Stimulated activated CD8-positive, alpha-beta memory T cell treated with anti-CD3 and anti-CD28 coated beads, Interleukin-12 subunit alpha, Interleukin-12 subunit beta, amount 100 ng/mL, for 4 hours (primary cell): ENCODE data around the gene CACNA1B.
"Not testable (repeated sequence)": the region's sequence is repeated elsewhere in the genome, so short reads cannot be mapped to it uniquely, and the experiment has no call there.

Experiments
- DNase-seq: peaks from one replicate; pipeline ENCODE4 v3.0.0-alpha.2; 2020; ENCODE audit warnings: low read depth

CACNA1B gene

GRCh38 chr9:137877506-137878122 lies at the start of gene CACNA1B:
Gene CACNA1B (plus strand): TSS chr9:137877782. CDS start chr9:137877934, 152 bp downstream.
- DNase-seq: not testable (repeated sequence)

- no peak for DNase-seq
Measured at GRCh38 chr9:137827908-137828526, 49.6 kb upstream of the CACNA1B start.

- DNase-seq: no peak
Measured at GRCh38 chr9:137828527-137829259, 48.9 kb upstream of the CACNA1B start.

- no peak for DNase-seq
Measured at GRCh38 chr9:137829260-137829996, 48.2 kb upstream of the CACNA1B start.

- DNase-seq: no peak
Measured at GRCh38 chr9:137832191-137832700, 45.3 kb upstream of the CACNA1B start.

- DNase-seq: no peak
Measured at GRCh38 chr9:137832830-137833590, 44.6 kb upstream of the CACNA1B start.

- no peak for DNase-seq
Measured at GRCh38 chr9:137833721-137834613, 43.6 kb upstream of the CACNA1B start.

- DNase-seq: no peak
Measured at GRCh38 chr9:137834846-137835546, 42.6 kb upstream of the CACNA1B start.

- DNase-seq: no peak
Measured at GRCh38 chr9:137836151-137836830, 41.3 kb upstream of the CACNA1B start.

GRCh38 chr9:137836831-137837241 lies 40.7 kb upstream of the CACNA1B start:
- no peak for DNase-seq

GRCh38 chr9:137837345-137838278 lies 40.0 kb upstream of the CACNA1B start:
- no peak for DNase-seq

GRCh38 chr9:137838576-137838975 lies 39.0 kb upstream of the CACNA1B start:
- no peak for DNase-seq

GRCh38 chr9:137843355-137843754 lies 34.2 kb upstream of the CACNA1B start:
- no peak for DNase-seq

GRCh38 chr9:137851516-137852267 lies 25.9 kb upstream of the CACNA1B start:
- DNase-seq: no peak

- DNase-seq: no peak
Measured at GRCh38 chr9:137853392-137853995, 24.1 kb upstream of the CACNA1B start.

- no peak for DNase-seq
Measured at GRCh38 chr9:137860361-137860760, 17.2 kb upstream of the CACNA1B start.

GRCh38 chr9:137865581-137866145 lies 11.9 kb upstream of the CACNA1B start:
- DNase-seq: no peak
